NCI-H446 (cell line): Measurements from ENCODE around the gene PIWIL4.
A peak's percentile ranks its signal among the peaks of the same experiment; 100 is the strongest.
"Not testable (repeated sequence)": the region's sequence is repeated elsewhere in the genome, so short reads cannot be mapped to it uniquely, and the experiment has no call there.

Experiments
- DNase-seq, 2 experiments: peaks; one replicate each; lab custom pipeline; 2025; lab: John Stamatoyannopoulos, UW

The PIWIL4 gene

DNA sequence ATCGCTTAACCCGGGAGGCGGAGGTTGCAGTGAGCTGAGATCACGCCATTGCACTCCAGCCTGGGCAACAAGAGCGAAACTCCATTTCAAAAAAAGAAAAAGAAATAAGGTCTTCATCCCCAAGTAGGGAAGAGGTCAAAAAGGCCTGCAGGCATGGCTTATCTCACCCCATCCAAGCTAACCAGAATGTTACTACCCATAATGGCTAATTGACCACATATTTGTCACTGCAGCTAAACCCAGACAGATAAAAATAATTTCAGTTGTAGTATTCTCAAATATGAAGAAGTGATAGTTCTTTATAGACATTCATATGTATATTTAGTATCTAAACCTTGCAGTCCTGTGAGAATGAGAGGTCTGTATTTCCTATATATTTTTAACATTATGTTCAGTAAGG is 17.8 kb downstream of the PIWIL4 start:
- DNase-seq, result no peak

- DNase-seq, result no peak
Measured at GRCh38 chr11:94585399-94585798, 18.2 kb downstream of the PIWIL4 start.

- no peak for DNase-seq
Measured at GRCh38 chr11:94586546-94586945, 19.4 kb downstream of the PIWIL4 start.

DNA sequence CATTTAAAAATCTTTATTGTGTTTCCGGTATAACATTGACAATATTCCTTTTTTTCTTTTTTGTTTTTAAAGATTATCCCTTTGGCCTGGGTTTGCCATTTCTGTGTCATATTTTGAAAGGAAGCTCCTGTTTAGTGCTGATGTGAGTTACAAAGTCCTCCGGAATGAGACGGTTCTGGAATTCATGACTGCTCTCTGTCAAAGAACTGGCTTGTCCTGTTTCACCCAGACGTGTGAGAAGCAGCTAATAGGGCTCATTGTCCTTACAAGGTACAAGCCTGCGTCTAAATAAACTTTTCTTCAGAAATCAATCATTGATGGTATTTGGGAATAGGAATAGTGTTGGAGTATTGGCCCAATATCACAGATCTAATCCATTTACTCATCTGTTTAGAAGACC is 19.8 kb downstream of the PIWIL4 start:
- DNase-seq, result no peak

DNA sequence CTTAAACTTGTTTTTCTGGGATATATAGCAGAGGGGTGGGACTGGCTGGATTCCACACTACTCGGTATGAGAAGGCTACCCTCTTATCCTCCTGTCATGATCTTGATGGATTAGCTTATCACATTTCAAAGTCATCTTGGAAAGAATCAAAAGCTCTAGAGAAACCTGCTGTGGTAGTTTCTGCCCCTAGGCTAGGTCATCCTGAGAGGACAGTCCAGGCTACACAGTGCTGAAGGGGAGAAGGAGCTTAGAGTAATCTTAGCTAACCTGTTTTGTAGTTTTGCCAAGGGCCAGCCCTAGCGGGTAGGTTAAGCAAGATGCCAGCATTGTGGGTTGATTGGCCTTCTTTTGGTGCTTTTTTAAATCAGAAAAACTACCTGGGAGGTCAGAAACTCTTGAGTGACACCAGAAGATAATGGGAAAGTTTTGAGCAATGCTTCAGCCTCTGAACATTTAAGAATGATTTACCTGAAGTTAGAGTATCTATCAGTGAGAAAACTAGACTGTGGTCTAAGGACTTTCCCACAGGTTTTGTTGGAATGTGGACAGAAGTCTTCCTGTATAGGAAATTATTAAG is 21.3 kb downstream of the PIWIL4 start:
- DNase-seq, result no peak

DNA sequence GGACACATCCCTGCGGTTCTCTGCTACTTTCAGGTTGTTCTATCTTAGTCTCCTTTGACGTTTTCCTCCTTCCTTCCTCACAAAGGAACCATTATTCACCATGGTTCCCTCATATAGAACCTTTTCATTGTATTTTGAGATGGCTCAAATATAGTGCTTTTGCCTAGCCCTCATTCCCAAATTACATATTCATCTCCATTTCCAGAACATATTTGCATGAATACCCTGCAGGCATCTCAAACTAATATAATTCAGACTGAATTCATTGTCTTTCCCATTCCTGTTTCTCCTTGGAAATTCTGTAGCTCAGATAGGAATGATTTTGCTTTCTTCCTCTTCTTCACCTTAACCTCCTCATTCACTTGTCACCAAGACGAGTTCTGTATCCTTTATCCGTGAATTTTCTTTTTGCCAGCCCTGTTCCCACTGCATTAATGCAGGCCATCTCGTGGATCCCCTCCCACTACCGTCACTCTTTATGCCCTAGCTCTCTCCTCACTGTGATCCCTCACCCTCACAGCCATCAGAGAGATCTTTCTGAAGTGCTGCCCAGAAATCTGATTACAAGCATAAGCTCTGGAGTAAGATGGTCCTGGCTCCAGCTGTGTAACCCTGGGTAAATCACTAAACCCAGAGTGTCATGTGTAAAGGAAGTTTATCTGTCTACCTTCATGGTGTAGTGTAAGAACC is 23.3 kb downstream of the PIWIL4 start:
- DNase-seq, result no peak

- DNase-seq, result no peak
Measured at GRCh38 chr11:94593030-94593429, 25.9 kb downstream of the PIWIL4 start.

- DNase-seq, result peak in 1 of 2 experiments; percentile 18
Measured at GRCh38 chr11:94595076-94595475, 27.9 kb downstream of the PIWIL4 start.

GRCh38 chr11:94597896-94598295 is 30.7 kb downstream of the PIWIL4 start:
- DNase-seq, result no peak

DNA sequence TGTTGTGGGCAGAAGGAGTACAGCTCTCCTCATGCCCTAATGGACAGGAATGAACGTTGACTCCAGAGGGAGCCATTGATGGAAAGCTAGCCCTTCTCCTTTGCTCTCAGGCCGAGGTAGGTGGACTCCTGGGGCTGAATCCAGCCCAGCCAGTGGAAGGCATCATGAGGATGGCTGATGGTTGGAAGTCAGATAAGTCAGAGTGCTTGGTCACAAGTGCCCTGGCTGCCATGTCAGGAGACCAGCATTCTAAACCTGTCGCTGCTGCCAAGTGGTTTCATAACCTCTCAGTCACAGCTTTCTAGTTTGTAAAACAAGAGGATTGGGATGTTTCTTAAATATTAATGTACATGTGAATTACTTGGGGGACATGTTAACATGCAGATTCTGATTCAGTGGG is 32.3 kb downstream of the PIWIL4 start:
- no peak for DNase-seq

- DNase-seq, result peak in 1 of 2 experiments; percentile 21
Measured at GRCh38 chr11:94602430-94603372, 35.5 kb downstream of the PIWIL4 start.

GRCh38 chr11:94603587-94603986 is 36.4 kb downstream of the PIWIL4 start:
- DNase-seq, result no peak

GRCh38 chr11:94604482-94604881 is 37.3 kb downstream of the PIWIL4 start:
- no peak for DNase-seq

DNA sequence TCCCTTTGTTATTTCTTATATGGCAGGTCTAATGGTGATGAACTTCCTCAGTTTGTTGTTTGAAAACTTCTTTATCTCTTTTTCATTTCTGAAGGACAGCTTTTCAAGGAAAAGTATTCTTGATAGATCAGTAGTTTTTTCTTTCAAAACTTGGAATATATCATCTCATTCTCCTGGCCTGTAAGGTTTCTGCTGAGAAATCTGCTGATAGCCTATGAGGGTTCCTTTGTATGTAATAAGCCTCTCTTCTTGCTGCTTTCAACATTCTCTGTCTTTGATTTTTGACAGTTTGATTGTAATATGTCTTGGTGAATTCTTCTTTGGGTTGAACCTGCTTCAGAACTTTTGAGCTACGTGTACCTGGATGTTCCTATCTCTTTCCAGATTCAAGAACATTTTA is 46.0 kb downstream of the PIWIL4 start:
- no peak for DNase-seq

GRCh38 chr11:94623120-94623735 is 56.1 kb downstream of the PIWIL4 start:
- peak; percentile 88 to 90 for DNase-seq

DNA sequence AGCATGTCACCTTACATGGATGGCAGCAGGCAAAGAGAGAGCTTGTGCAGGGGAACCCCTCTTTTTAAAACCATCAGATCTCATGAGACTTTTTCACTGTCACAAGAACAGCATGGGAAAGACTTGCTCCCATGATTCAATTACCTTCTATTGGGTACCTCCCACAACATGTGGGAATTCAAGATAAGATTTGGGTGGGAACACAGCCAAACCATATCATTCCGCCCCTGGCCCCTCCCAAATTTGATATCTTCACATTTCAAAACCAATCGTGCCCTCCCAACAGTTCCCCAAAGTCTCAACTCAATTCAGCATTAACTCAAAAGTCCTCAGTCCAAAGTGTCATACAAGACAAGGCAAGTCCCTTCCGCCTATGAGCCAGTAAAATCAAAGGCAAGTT is 58.3 kb downstream of the PIWIL4 start:
- not testable (repeated sequence) for DNase-seq

DNA sequence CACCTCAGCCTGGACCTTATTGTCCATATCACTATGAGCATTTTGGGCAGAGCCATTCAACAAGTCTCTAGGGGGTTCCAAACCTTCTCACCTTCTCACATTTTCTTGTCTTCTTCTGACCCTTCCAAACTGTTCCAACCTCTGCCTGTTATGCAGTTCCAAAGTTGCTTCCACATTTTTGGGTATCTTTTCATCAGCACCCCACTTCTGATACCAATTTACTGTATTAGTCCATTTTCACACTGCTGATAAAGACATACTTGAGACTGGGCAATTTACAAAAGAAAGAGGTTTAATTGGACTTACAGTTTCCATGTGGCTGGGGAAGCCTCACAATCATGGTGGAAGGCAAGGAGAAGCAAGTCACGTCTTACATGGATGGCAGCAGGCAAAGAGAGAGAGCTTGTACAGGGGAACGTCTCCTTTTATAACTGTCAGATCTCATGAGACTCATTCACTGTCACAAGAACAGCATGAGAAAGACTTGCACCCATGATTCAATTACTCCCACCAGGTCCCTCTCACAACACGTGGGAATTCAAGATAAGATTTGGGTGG is 59.9 kb downstream of the PIWIL4 start:
- DNase-seq, result not testable (repeated sequence)

- no peak for DNase-seq
Measured at GRCh38 chr11:94629741-94630140, 62.6 kb downstream of the PIWIL4 start.

- no peak for DNase-seq
Measured at GRCh38 chr11:94630221-94630620, 63.1 kb downstream of the PIWIL4 start.

DNA sequence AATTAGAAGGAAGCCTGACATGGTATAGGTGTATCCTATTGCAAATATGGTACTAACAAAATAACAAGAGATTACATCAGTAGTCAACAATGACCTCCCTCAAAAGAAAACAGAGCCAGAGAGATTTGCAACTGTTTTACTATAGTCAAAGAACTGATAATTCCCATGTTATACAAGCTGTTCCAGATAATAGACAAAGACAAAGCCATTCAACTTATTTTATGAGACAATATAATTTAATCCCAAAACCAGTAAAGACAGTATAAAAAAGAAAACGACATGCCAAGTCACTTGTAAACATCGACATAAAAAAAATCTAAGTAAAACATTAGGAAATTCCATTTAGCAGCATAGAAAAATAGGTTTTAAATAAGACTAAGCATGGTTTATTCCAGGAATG is 65.2 kb downstream of the PIWIL4 start:
- DNase-seq, result no peak

GRCh38 chr11:94635072-94635471 is 67.9 kb downstream of the PIWIL4 start:
- DNase-seq, result no peak

GRCh38 chr11:94636388-94636949 is 69.3 kb downstream of the PIWIL4 start:
- no peak for DNase-seq
